Endothelial cell of umbilical vein (primary cell): ENCODE results near the gene XYLT1. TPM values are rescaled to one million over a fixed set of nuclear protein-coding genes. Genes with fewer than 3 reads are reported as not detected.

Source experiments
- BruUV-seq: library from RNA; stranded (reverse); fragments of 400-500 nt; replicated peaks from 2 replicates; lab custom pipeline; 2021; lab: Mats Ljungman, UMichigan
- CTCF ChIA-PET: fragments of 300-600, 350-600 bp; sonication (Branson Sonifier 250); formaldehyde crosslinking; loops from one replicate; lab custom pipeline; 2021; ENCODE audit warnings: antibody characterized with exemption, inconsistent platforms; lab: Charles Lee
- POLR2A ChIA-PET: fragments of 300-600, 350-600 bp; sonication (Branson Sonifier 250); formaldehyde crosslinking; loops from one replicate; lab custom pipeline; 2021; ENCODE audit warnings: antibody characterized with exemption, inconsistent platforms; lab: Charles Lee
- DNase-seq: peaks from one replicate; pipeline ENCODE4 v3.0.0-alpha.2; 2011; ENCODE audit warnings: low read depth, low spot score
- FAIRE-seq: peaks from 2 replicates; lab custom pipeline; 2011; peaks lifted over from hg19 to GRCh38; lab: Jason Lieb, UNC
- H2AFZ ChIP-seq: 2 replicates; pipeline ENCODE4 v1.6.0; 2012; ENCODE audit warnings: low read depth, low read length, control low read depth, inconsistent platforms
- H3K27ac ChIP-seq: 2 replicates; pipeline ENCODE4 v1.5.1; 2011; ENCODE audit warnings: low read depth, mild to moderate bottlenecking, control low read depth, low read length, moderate library complexity; ENCODE audit not compliant: insufficient read depth
- H3K27me3 ChIP-seq, 2 experiments: 2 replicates each; pipeline versions ENCODE4 v1.6.0 to v1.6.1; 2011; ENCODE audit warnings: low read length in 2 of 2, mixed read lengths in 1 of 2; ENCODE audit not compliant: control insufficient read depth in 2 of 2, insufficient read depth in 2 of 2
- H3K36me3 ChIP-seq, 2 experiments: 2 replicates in 1 of 2; 3 replicates in 1 of 2; pipeline ENCODE4 v1.5.1; 2011; ENCODE audit warnings: low read length in 2 of 2, mild to moderate bottlenecking in 1 of 2, moderate library complexity in 1 of 2; ENCODE audit not compliant: control insufficient read depth in 2 of 2, insufficient read depth in 2 of 2; ENCODE audit errors: extremely low read depth in 1 of 2
- H3K4me1 ChIP-seq: 3 replicates; pipeline ENCODE4 v1.5.1; 2011; ENCODE audit warnings: mild to moderate bottlenecking, low read length; ENCODE audit not compliant: control insufficient read depth, insufficient read depth; ENCODE audit errors: extremely low read depth
- H3K4me2 ChIP-seq: 2 replicates; pipeline ENCODE4 v1.6.1; 2011; ENCODE audit warnings: low read length, control low read depth, mixed read lengths; ENCODE audit not compliant: insufficient read depth
- H3K4me3 ChIP-seq, 3 experiments: fragments of 200-600 bp in 1 of 3; sonication (generic), shearing (Covaris generic) in 1 of 3; replicated peaks in 1 of 3; 2 replicates each; pipeline ENCODE4 v1.5.1; 2011 to 2016; ENCODE audit warnings: control low read depth in 3 of 3, low read length in 3 of 3, mild to moderate bottlenecking in 2 of 3, inconsistent platforms in 1 of 3, low read depth in 1 of 3, moderate library complexity in 1 of 3; ENCODE audit not compliant: insufficient read depth in 1 of 3
- H3K79me2 ChIP-seq: 2 replicates; pipeline ENCODE4 v1.6.0; 2012; ENCODE audit warnings: low read length, inconsistent platforms; ENCODE audit not compliant: control insufficient read depth, insufficient read depth
- H3K9ac ChIP-seq: replicated peaks from 2 replicates; pipeline ENCODE3; 2011; ENCODE audit warnings: low read length, control low read depth; ENCODE audit not compliant: insufficient read depth; ENCODE audit errors: extremely low read depth
- H3K9me1 ChIP-seq: replicated peaks from 3 replicates; pipeline ENCODE4 v1.6.0; 2011; ENCODE audit warnings: mild to moderate bottlenecking, low read length; ENCODE audit not compliant: control insufficient read depth, insufficient read depth; ENCODE audit errors: extremely low read depth
- H3K9me3 ChIP-seq: replicated peaks from 2 replicates; pipeline ENCODE4 v1.5.1; 2012; ENCODE audit warnings: low read length, inconsistent platforms; ENCODE audit not compliant: control insufficient read depth, insufficient read depth
- H4K20me1 ChIP-seq: replicated peaks from 2 replicates; pipeline ENCODE3; 2011; ENCODE audit warnings: mild to moderate bottlenecking, low read length; ENCODE audit not compliant: control insufficient read depth, insufficient read depth; ENCODE audit errors: extremely low read depth
- CTCF ChIP-seq, 2 donors: IDR thresholded peaks; 1 replicate in 1 of 2; 2 replicates in 1 of 2; pipeline ENCODE4 v1.5.1; 2011; ENCODE audit warnings: low read length in 2 of 2, mild to moderate bottlenecking in 2 of 2, moderate library complexity in 2 of 2, control low read depth in 1 of 2, inconsistent platforms in 1 of 2, low read depth in 1 of 2; ENCODE audit not compliant: insufficient read depth in 1 of 2; ENCODE audit errors: extremely low read depth in 1 of 2
- EZH2 ChIP-seq: IDR thresholded peaks from 2 replicates; pipeline ENCODE4 v1.6.1; 2012; ENCODE audit warnings: borderline replicate concordance, low read depth, mild to moderate bottlenecking, moderate library complexity, low read length, inconsistent platforms; ENCODE audit not compliant: severe bottlenecking
- FOS ChIP-seq: IDR thresholded peaks from 2 replicates; pipeline ENCODE4 v1.6.1; 2011; ENCODE audit warnings: mild to moderate bottlenecking, low read length, moderate library complexity, borderline replicate concordance; ENCODE audit not compliant: insufficient read depth
- GATA2 ChIP-seq: IDR thresholded peaks from 2 replicates; pipeline ENCODE4 v1.7.0; 2011; ENCODE audit warnings: low read depth, mild to moderate bottlenecking, moderate library complexity, mixed read lengths, low read length; ENCODE audit not compliant: insufficient read length, insufficient read depth
- JUN ChIP-seq: IDR thresholded peaks from 2 replicates; pipeline ENCODE4 v1.6.1; 2011; ENCODE audit warnings: borderline replicate concordance, low read depth; ENCODE audit not compliant: insufficient read length, insufficient read depth
- MAX ChIP-seq: IDR thresholded peaks from 2 replicates; pipeline ENCODE4 v1.6.1; 2011; ENCODE audit not compliant: insufficient read depth, insufficient read length
- MYC ChIP-seq: IDR thresholded peaks from one replicate; pipeline ENCODE4 v1.6.1; 2011; ENCODE audit warnings: mild to moderate bottlenecking, low read depth, low read length
- POLR2A ChIP-seq: IDR thresholded peaks from 2 replicates; pipeline ENCODE4 v1.6.1; 2012; ENCODE audit warnings: low read depth, mild to moderate bottlenecking, control low read depth, low read length
- POLR2AphosphoS5 ChIP-seq: IDR thresholded peaks from 2 replicates; pipeline ENCODE4 v1.6.1; 2012; ENCODE audit warnings: low read depth, mild to moderate bottlenecking, control low read depth, low read length, moderate library complexity; ENCODE audit not compliant: insufficient read depth
- dilution Hi-C: fragments of 300-500 bp; cut with MboI; formaldehyde crosslinking; loops from one replicate; pipeline ENCODE4 v1.15.0; 2019; ENCODE audit warnings: low sequenced_read_pairs; ENCODE audit not compliant: extremely low pct_ligation_motif_present
- intact Hi-C: fragments of 100-400 bp; cut with micrococcal nuclease; formaldehyde crosslinking; loops from one replicate; pipeline ENCODE4 v1.10.0; 2022
- polyA plus RNA-seq, 4 experiments: library from polyadenylated mRNA; depleted of rRNA in 3 of 4; stranded (reverse) in 3 of 4; unstranded in 1 of 4; fragments of >200 nt; gene quantifications; 2 replicates each; pipeline versions ENCODE4 v1.2.1 to v1.2.3, GENCODE V29; 2011 to 2012; ENCODE audit warnings: missing spikeins in 1 of 4
- total RNA-seq: library from RNA; stranded (reverse); gene quantifications from 2 replicates; pipeline ENCODE4 v1.2.3, GENCODE V29; 2021

The XYLT1 gene
- total and polyA plus RNA-seq, 2 donors (not counting 3 experiments of a cell fraction or from before 2014, with no cell fraction given) = 0.63 to 2.9 TPM

- Histone ChIP-seq H3K27me3 (no peaks in the 10 kb centered on the region), H4K20me1 (no peaks in the 10 kb centered on the region), H3K9me1 (no peaks in the 10 kb centered on the region), H3K36me3 (no peaks in the 10 kb centered on the region), H3K27ac (no peak overlapping the region), H3K79me2 (no peaks in the 10 kb centered on the region), H3K4me2 (no peak overlapping the region), H3K9me3 (no peaks in the 10 kb centered on the region), H3K4me3 (no peak overlapping the region), H3K4me1 (no peaks in the 10 kb centered on the region), H3K9ac (no peak overlapping the region), H2AFZ (no peak overlapping the region)
- BruUV-seq = no TSS peak
- intact Hi-C loops (no loop called here), dilution Hi-C loops (no loop called here)
- DNase-seq (no peak), FAIRE-seq (no peak)
- ChIA-PET CTCF (interaction anchor here (0.7 kb wide), 1 partner anchor 44 kb away, joined by 3 read pairs; no protein-coding TSS in a partner anchor), POLR2A (no interaction called here)
- no peak for TF ChIP-seq JUN
- no peak for TF ChIP-seq POLR2AphosphoS5
- TF ChIP-seq FOS = no peak
- TF ChIP-seq GATA2 = no peak
- no peak for TF ChIP-seq MAX
- no peak for TF ChIP-seq CTCF (IDR thresholded peaks at IDR 0.05; ENCODE audit: extremely low read depth in 1 of 2, insufficient read depth in 1 of 2, low read depth in 1 of 2, low read length in 2 of 2)
- TF ChIP-seq MYC = no peak
- TF ChIP-seq POLR2A = no peak
- TF ChIP-seq EZH2 = no peak
Measured at GRCh38 chr16:17204644-17205043, 266.1 kb downstream of the XYLT1 start.
